Ectodermal cell (in vitro differentiated cells): ENCODE data around the gene RC3H1.
"Not testable (repeated sequence)": the region's sequence is repeated elsewhere in the genome, so short reads cannot be mapped to it uniquely, and the experiment has no call there.

Source experiments
- H3K27ac ChIP-seq: 2 replicates; pipeline ENCODE4 v1.7.0; 2013; ENCODE audit warnings: mild to moderate bottlenecking, low read depth, low read length; ENCODE audit not compliant: insufficient read depth, poor library complexity, severe bottlenecking
- H3K27me3 ChIP-seq: 2 replicates; pipeline ENCODE4 v1.7.0; 2013; ENCODE audit warnings: mild to moderate bottlenecking, low read length; ENCODE audit not compliant: insufficient read depth, control insufficient read depth, poor library complexity, severe bottlenecking
- H3K36me3 ChIP-seq: one replicate; pipeline ENCODE4 v1.7.0; 2013; ENCODE audit warnings: low read length; ENCODE audit not compliant: control insufficient read depth, insufficient read depth
- H3K4me1 ChIP-seq: one replicate; pipeline ENCODE4 v1.7.0; 2013; ENCODE audit warnings: low read length; ENCODE audit not compliant: control insufficient read depth, insufficient read depth
- H3K4me3 ChIP-seq: 2 replicates; pipeline ENCODE4 v1.7.0; 2013; ENCODE audit warnings: low read depth, low read length, control low read depth; ENCODE audit not compliant: insufficient read depth
- H3K9me3 ChIP-seq: 2 replicates; pipeline ENCODE4 v1.7.0; 2013; ENCODE audit warnings: mild to moderate bottlenecking, low read length, moderate library complexity; ENCODE audit not compliant: control insufficient read depth
- WGBS, 2 experiments: methylation state at CpG; one replicate each; pipeline ENCODE4 v1.1.7; 2013; ENCODE audit warnings: missing lambda C conversion rate in 2 of 2; 5-methylcytosine and 5-hydroxymethylcytosine counted together

The RC3H1 gene

DNA sequence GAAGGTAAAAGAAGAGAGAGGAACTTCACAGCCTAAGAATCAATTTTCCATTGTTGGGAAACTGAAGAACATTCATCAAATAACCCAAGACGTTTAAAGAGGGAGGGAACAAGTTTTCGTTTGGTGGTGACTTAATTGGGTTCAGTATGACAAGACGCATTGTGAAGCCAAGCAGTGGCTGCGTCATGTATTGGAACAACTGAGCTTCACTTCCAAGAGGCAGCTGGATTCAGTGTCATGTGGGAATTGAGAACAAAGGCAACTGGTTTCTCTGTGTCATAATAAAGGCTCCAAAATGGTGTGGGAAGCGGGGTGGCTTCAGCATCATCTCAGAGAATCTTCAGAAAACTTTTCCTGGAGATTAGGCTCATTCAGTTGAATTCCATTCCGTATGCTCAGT lies 29.8 kb upstream of the RC3H1 start:
- WGBS, 2 experiments, result 85 to 87% methylated on average over 6 of the region's 6 CpGs
- no peak overlapping the region for H3K27ac ChIP-seq

DNA sequence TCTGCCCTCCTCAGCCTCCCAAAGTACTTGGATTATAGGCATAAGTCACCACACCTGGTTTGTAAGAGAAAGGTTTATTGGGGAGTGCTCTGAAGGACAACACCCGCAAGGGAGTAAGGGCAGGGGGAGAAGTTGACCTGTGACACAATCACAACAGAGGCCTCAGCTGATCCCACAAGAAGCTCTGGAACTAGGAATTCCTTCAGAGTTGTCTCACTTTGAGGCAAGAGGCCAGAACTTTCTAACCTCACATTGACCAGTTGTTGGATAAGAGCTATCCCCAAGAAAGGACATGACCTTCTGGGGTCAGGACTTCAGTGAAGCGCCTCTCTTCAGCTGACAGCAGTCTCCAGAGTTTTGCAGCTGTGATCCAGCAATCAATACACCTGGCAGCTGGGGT lies 27.4 kb upstream of the RC3H1 start:
- no peak overlapping the region for H3K27ac ChIP-seq
- H3K4me1 ChIP-seq, result no peaks in the 10 kb centered on the region
- H3K36me3 ChIP-seq, result no peaks in the 10 kb centered on the region
- no peaks in the 10 kb centered on the region for H3K27me3 ChIP-seq
- H3K9me3 ChIP-seq, result no peaks in the 10 kb centered on the region
- no peak overlapping the region for H3K4me3 ChIP-seq
- WGBS, 2 experiments, result 91 to 95% methylated on average over 2 of the region's 2 CpGs

More for the DNA sequence above, 29.8 kb upstream of the RC3H1 start:
- Histone ChIP-seq H3K27me3 (no peaks in the 10 kb centered on the region), H3K4me3 (no peak overlapping the region), H3K36me3 (no peaks in the 10 kb centered on the region), H3K4me1 (no peaks in the 10 kb centered on the region), H3K9me3 (no peaks in the 10 kb centered on the region)

DNA sequence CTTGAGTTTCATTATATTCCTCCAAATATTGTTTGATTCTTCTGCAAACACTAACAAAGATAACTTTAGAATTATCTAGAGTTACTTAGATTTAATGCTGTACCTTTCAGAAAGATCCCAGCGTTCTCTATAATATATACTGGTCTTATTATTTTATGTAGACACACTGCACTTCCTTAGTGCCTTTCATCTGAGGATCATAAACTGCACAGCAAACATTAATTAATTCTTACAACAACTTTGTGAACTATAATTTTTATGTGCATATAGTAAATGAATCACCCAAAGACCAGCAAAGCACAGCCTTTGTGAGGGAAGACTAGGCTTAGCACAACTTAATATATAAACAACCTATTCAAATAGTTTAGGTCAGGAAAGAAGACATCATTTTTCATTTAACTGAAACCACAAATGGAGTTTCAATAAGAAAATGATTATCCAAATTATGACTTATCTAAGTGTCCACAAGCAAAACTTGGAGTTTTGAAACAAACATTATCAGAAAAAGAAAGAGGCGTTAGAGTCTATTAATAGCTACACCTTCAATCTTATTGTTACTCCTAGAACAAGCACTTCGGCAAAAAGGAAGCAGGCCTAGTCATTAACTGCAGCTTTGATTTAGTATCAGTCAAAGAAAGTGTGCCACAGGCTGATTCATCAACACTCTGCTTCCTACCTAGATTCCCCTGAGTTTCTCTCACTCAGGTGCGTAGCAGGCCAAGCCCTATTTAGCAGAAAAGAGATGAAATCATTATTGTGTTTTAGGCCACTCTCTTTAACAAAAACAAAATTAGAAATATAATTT lies 22.5 kb upstream of the RC3H1 start:
- no peaks in the 10 kb centered on the region for H3K36me3 ChIP-seq
- no peaks in the 10 kb centered on the region for H3K27me3 ChIP-seq
- no peaks in the 10 kb centered on the region for H3K4me1 ChIP-seq
- no peak overlapping the region for H3K4me3 ChIP-seq
- no peaks in the 10 kb centered on the region for H3K9me3 ChIP-seq
- H3K27ac ChIP-seq, result no peak overlapping the region
- 91 to 96% methylated on average over 2 to 3 of the region's 4 CpGs for WGBS, 2 experiments

DNA sequence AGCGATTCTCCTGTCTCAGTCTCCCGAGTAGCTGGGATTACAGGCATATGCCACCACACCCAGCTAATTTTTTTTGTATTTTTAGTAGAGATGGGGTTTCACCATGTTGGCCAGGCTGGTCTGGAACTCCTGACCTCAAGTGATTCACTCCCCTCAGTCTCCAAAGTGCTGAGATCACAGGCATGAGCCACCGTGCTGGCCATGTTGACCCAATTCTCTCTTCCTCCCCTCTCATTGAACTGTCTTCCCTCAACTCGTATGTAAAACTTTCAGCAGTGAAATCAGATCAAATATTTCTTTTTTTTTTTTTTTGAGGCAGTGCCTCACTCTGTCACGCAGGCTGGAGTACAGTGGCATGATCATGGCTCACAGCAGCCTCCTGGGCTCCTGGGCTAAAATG lies 20.4 kb upstream of the RC3H1 start:
- WGBS, 2 experiments, result 87 to 88% methylated on average over 5 of the region's 5 CpGs
- H3K4me3 ChIP-seq, H3K27me3 ChIP-seq: not testable (repeated sequence)

DNA sequence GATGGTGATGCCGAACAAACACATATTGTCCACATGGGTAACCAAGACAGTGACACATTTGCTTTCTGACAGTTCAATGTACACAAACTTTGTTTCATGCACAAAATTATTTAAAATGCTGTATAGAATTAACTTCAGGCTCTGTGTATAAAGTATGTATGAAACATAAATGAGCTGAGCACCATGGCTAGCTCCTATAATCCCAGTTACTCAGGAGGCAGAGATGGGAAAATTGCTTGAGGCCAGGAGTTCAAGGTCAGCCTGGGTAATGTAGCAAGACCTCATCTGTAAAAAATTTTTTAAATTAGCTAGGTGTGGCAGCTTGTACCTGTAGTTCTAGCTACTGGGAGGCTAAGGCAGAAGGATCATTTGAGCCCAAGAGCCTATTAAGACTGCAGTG lies 19.2 kb upstream of the RC3H1 start:
- Histone ChIP-seq H3K4me1 (no peaks in the 10 kb centered on the region), H3K4me3 (no peak overlapping the region), H3K27ac (no peak overlapping the region)

More for the DNA sequence above, 20.4 kb upstream of the RC3H1 start:
- H3K36me3 ChIP-seq, H3K27ac ChIP-seq, H3K9me3 ChIP-seq, H3K4me1 ChIP-seq: not testable (repeated sequence)

DNA sequence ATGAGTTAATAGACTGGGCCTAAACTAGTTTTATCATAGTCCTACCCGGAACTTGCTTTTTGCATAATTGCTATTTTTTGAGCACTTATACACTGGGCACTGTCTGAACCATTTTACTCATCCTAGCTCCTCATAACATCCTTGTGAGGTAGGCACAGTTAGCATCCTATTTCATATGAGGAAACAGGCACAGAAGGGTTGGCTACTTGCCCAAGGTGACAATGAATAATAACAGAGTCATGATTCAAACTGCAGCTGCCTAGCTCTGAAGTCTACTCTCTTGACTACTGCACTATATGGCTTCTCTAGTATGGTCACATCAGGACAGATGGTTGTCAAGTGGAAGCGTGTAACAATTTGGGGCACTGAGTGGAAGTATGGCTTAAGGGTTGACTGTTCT lies 18.2 kb upstream of the RC3H1 start:
- Histone ChIP-seq H3K4me3 (no peak overlapping the region), H3K27me3 (no peaks in the 10 kb centered on the region), H3K27ac (no peak overlapping the region), H3K36me3 (no peaks in the 10 kb centered on the region), H3K9me3 (no peaks in the 10 kb centered on the region), H3K4me1 (no peaks in the 10 kb centered on the region)
- WGBS, 2 experiments, result 90 to 96% methylated on average over 2 of the region's 2 CpGs

More for the DNA sequence above, 19.2 kb upstream of the RC3H1 start:
- H3K9me3 ChIP-seq, result no peaks in the 10 kb centered on the region
- WGBS, 2 experiments, result 80 to 100% methylated on average over 1 of the region's 1 CpG
- H3K36me3 ChIP-seq, result no peaks in the 10 kb centered on the region
- H3K27me3 ChIP-seq, result no peaks in the 10 kb centered on the region

DNA sequence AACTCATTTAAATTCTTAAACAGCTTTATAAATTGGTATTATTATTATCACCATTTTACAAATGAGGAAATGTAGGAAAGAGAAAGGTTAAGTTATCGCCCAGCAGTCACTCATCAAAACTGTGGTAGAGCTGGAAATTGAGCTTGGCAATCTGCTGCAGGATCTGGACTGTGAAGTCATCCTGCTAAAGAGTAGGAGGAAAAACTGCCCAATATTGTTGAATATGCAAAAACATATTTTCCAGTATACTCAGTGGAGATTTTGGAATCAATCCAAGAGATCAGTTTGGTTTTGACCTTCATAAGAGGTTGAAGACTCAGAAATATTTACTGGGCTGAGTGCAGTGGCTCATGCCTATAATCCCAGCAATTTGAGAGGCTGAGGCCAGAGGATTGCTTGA lies 16.9 kb upstream of the RC3H1 start:
- no peaks in the 10 kb centered on the region for H3K36me3 ChIP-seq
- H3K27me3 ChIP-seq, result no peaks in the 10 kb centered on the region
- H3K4me1 ChIP-seq, result no peaks in the 10 kb centered on the region
- WGBS, 2 experiments, result 86 to 96% methylated on average over 1 of the region's 1 CpG
- no peak overlapping the region for H3K4me3 ChIP-seq
- no peaks in the 10 kb centered on the region for H3K9me3 ChIP-seq
- H3K27ac ChIP-seq, result no peak overlapping the region

DNA sequence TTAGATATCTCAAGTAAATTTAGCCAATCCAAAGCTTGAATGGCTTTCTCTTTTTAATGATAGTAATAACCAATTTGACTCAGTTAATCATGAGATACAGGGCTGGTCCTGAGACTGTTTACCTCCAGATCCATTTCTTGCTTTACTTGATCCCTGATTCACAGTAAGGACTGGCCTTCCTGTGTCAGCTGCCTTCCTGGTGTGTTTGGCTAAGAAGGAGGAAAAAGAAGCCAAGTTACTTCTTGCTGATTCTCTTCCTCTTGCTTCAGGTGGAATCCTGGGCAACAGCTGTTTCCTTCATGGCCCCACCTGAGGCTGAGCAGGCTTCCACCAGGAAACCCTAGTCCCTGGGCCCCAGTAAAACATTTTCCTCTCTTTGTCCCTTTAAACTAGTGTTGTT lies 14.6 kb upstream of the RC3H1 start:
- Histone ChIP-seq H3K9me3 (no peaks in the 10 kb centered on the region), H3K4me1 (no peaks in the 10 kb centered on the region), H3K27me3 (peaks cover 3% of the 10 kb centered on the region), H3K27ac (no peak overlapping the region), H3K36me3 (no peaks in the 10 kb centered on the region), H3K4me3 (no peak overlapping the region)

DNA sequence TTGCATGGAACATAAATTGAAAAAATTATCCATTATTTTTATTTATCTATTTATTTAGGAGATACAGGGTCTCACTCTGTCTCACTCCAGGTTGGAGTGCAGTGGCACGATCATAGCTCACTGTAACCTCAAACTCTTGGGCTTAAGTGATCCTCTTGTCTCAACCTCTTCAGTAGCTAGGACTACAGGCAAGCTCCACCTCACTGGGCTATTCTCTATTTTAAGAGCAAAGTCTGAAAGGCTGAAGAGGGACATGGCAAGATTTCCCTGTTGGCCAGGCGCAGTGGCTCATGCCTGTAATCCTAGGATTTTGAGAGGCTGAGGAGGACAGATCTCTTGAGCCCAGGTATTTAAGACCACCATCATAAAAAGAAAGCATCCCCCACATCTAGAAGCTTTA lies 14.0 kb upstream of the RC3H1 start:
- Histone ChIP-seq H3K4me3 (no peak overlapping the region), H3K27me3 (peaks cover 7% of the 10 kb centered on the region), H3K4me1 (no peaks in the 10 kb centered on the region), H3K27ac (no peak overlapping the region), H3K9me3 (no peaks in the 10 kb centered on the region), H3K36me3 (no peaks in the 10 kb centered on the region)
- WGBS, 2 experiments, result 88 to 100% methylated on average over 2 of the region's 2 CpGs

DNA sequence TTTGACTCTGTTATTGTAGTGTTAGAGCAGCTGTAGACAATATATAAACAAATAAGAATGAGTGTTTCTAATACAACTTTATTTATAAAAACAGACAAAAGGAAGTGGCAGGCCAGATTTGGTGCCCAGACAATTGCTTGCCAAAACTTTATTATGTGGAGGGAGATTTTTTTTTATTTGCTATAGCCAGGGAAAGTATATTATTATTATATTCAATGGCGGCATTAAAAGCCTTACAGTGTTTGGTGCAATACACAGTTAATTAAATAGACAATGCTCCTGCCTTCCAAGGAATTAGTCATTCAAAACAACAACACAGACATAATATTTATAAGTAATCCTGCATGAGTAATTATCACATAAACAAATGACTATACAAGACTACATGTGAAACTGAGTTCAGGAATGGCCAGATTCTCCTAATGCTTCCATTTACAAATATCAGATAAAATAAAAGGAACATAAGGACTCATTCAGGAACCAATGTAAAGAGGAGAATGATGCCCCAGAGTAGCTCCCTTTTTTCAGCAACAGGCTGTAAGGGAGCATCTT lies 10.6 kb upstream of the RC3H1 start:
- no peak overlapping the region for H3K4me3 ChIP-seq
- H3K9me3 ChIP-seq, result no peaks in the 10 kb centered on the region
- H3K4me1 ChIP-seq, result no peaks in the 10 kb centered on the region
- H3K27ac ChIP-seq, result no peak overlapping the region
- no CpG with 5 or more reads among the region's 1 CpG for WGBS, 2 experiments
- H3K36me3 ChIP-seq, result no peaks in the 10 kb centered on the region
- peaks cover 7% of the 10 kb centered on the region for H3K27me3 ChIP-seq
